ENCODE data around the gene NOS3.
"Not testable (repeated sequence)": the region's sequence is repeated elsewhere in the genome, so short reads cannot be mapped to it uniquely, and the experiment has no call there.

The NOS3 gene

GRCh38 chr7:151025924-151026671 lies 35.3 kb downstream of the NOS3 start:
- Histone ChIP-seq H3K4me2 (ENCODE audit: insufficient read depth, low read length) (no peak overlapping the region), H3K79me2 (ENCODE audit: insufficient read depth, low read length) (peaks cover 22% of the 10 kb centered on the region)

GRCh38 chr7:151026771-151027727 lies 36.2 kb downstream of the NOS3 start:
- Histone ChIP-seq H3K4me1 (ENCODE audit: insufficient read depth, low read length) (peaks cover 24% of the 10 kb centered on the region), H3K4me2 (ENCODE audit: insufficient read depth, low read length) (peak overlapping the region; percentile 80), H3K79me2 (ENCODE audit: insufficient read depth, low read length) (peaks cover 25% of the 10 kb centered on the region), H2AFZ (ENCODE audit: low read depth, low read length) (0 out of 2 replicates have a peak overlapping the region, but pooled peaks have one; percentile 55), H3K4me3 (ENCODE audit: low read depth in 1 of 2, low read length in 2 of 2) (peak overlapping the region in 1 of 2 experiments; percentile 69; a peak in 2 of 4 replicates), H3K9ac (ENCODE audit: low read depth, low read length) (peak overlapping the region; percentile 63; the same call in 1 of the 2 replicates)
- H3K27ac ChIP-seq (ENCODE audit: low read length); H3K27me3 ChIP-seq (ENCODE audit: insufficient read depth, low read length, poor library complexity); DNase-seq; ATAC-seq (ENCODE audit: insufficient read depth, low read depth); H3K9me3 ChIP-seq (ENCODE audit: insufficient read depth, low read length, severe bottlenecking); H4K20me1 ChIP-seq (ENCODE audit: insufficient read depth, low read length); H3K36me3 ChIP-seq (ENCODE audit: insufficient read depth, low read length): not testable (repeated sequence)

More at GRCh38 chr7:151025924-151026671, 35.3 kb downstream of the NOS3 start:
- no peak overlapping the region for H3K27ac ChIP-seq (ENCODE audit: low read length)
- peak overlapping the region; percentile 49; the same call in 1 of the 2 replicates for H2AFZ ChIP-seq (ENCODE audit: low read depth, low read length)
- peaks cover 3% of the 10 kb centered on the region for H3K27me3 ChIP-seq (ENCODE audit: insufficient read depth, low read length, poor library complexity)
- H3K4me1 ChIP-seq (ENCODE audit: insufficient read depth, low read length): peaks cover 24% of the 10 kb centered on the region
- TF ChIP-seq CTCF (IDR thresholded peaks at IDR 0.05; ENCODE audit: borderline replicate concordance, extremely low read depth, low read length, poor library complexity, severe bottlenecking) (no peak), EZH2 (IDR thresholded peaks at IDR 0.05; ENCODE audit: borderline replicate concordance, low read depth, low read length, severe bottlenecking) (no peak)
- no peaks in the 10 kb centered on the region; the same call in 1 of the 2 replicates for H3K36me3 ChIP-seq (ENCODE audit: insufficient read depth, low read length)
- H4K20me1 ChIP-seq (ENCODE audit: insufficient read depth, low read length): 0 out of 2 replicates have a peak, but pooled peaks cover 4% of the 10 kb centered on the region
- no peak overlapping the region for H3K9ac ChIP-seq (ENCODE audit: low read depth, low read length)
- DNase-seq (no peak), ATAC-seq (ENCODE audit: insufficient read depth, low read depth) (no peak)
- H3K9me3 ChIP-seq (ENCODE audit: insufficient read depth, low read length, severe bottlenecking): no peaks in the 10 kb centered on the region
- no peak overlapping the region for H3K4me3 ChIP-seq (ENCODE audit: low read depth in 1 of 2, low read length in 2 of 2)

GRCh38 chr7:151027728-151028130 lies 36.9 kb downstream of the NOS3 start:
- Histone ChIP-seq H2AFZ (ENCODE audit: low read depth, low read length) (peak overlapping the region; percentile 91), H3K27ac (ENCODE audit: low read length) (peak overlapping the region; percentile 70), H3K4me3 (ENCODE audit: low read depth in 1 of 2, low read length in 2 of 2) (peak overlapping the region; percentile 54 to 69; a peak in 3 of 4 replicates), H3K4me2 (ENCODE audit: insufficient read depth, low read length) (peak overlapping the region; percentile 80), H3K9ac (ENCODE audit: low read depth, low read length) (peak overlapping the region; percentile 63), H3K79me2 (ENCODE audit: insufficient read depth, low read length) (peaks cover 27% of the 10 kb centered on the region), H3K4me1 (ENCODE audit: insufficient read depth, low read length) (peaks cover 24% of the 10 kb centered on the region)
- not testable (repeated sequence) for H3K9me3 ChIP-seq (ENCODE audit: insufficient read depth, low read length, severe bottlenecking); ATAC-seq (ENCODE audit: insufficient read depth, low read depth); H3K27me3 ChIP-seq (ENCODE audit: insufficient read depth, low read length, poor library complexity); DNase-seq; H4K20me1 ChIP-seq (ENCODE audit: insufficient read depth, low read length); H3K36me3 ChIP-seq (ENCODE audit: insufficient read depth, low read length)

GRCh38 chr7:151028131-151028947 lies 37.5 kb downstream of the NOS3 start, which contains the start of gene ABCB8:
Gene ABCB8, plus strand, starts transcription at chr7:151028450. Its CDS starts 66 bp downstream, at chr7:151028516.
- 0 out of 2 replicates have a peak, but pooled peaks cover 5% of the 10 kb centered on the region for H4K20me1 ChIP-seq (ENCODE audit: insufficient read depth, low read length)
- peak within 1 kb of the TSS; percentile 80 for H3K4me2 ChIP-seq (ENCODE audit: insufficient read depth, low read length)
- H3K79me2 ChIP-seq (ENCODE audit: insufficient read depth, low read length): peaks cover 27% of the 10 kb centered on the region
- H3K9ac ChIP-seq (ENCODE audit: low read depth, low read length): peak within 1 kb of the TSS; percentile 63
- peaks cover 12% of the 10 kb centered on the region for H3K36me3 ChIP-seq (ENCODE audit: insufficient read depth, low read length)
- no peaks in the 10 kb centered on the region for H3K9me3 ChIP-seq (ENCODE audit: insufficient read depth, low read length, severe bottlenecking)
- TF ChIP-seq EZH2 (IDR thresholded peaks at IDR 0.05; ENCODE audit: borderline replicate concordance, low read depth, low read length, severe bottlenecking) (no peak), CTCF (IDR thresholded peaks at IDR 0.05; ENCODE audit: borderline replicate concordance, extremely low read depth, low read length, poor library complexity, severe bottlenecking) (peak; percentile 51)
- peak; percentile 97 for ATAC-seq (ENCODE audit: insufficient read depth, low read depth)
- peak; percentile 99 for DNase-seq
- H2AFZ ChIP-seq (ENCODE audit: low read depth, low read length): peak within 1 kb of the TSS; percentile 91
- H3K27ac ChIP-seq (ENCODE audit: low read length): peak within 1 kb of the TSS; percentile 70
- peaks cover 24% of the 10 kb centered on the region for H3K4me1 ChIP-seq (ENCODE audit: insufficient read depth, low read length)
- H3K27me3 ChIP-seq (ENCODE audit: insufficient read depth, low read length, poor library complexity): peaks cover 3% of the 10 kb centered on the region
- H3K4me3 ChIP-seq (ENCODE audit: low read depth in 1 of 2, low read length in 2 of 2): peak within 1 kb of the TSS; percentile 54 to 69

Data from DND-41 (cell line).